GM23338 (cell line): ENCODE results near the gene SLC28A1. TPM values are rescaled to one million over a fixed set of nuclear protein-coding genes. Genes with fewer than 3 reads are reported as not detected.

Source experiments
- ATAC-seq: fragments of 200-7000 bp; cut with Tn5 transposase; 3 replicates; pipeline ENCODE4 v1.9.1; 2020
- DNase-seq: peaks from one replicate; pipeline ENCODE4 v3.0.0-alpha.2; 2015; ENCODE audit warnings: low spot score
- H2AFZ ChIP-seq: fragments of 200-600 bp; sonication (generic); 2 replicates; pipeline ENCODE4 v1.8.0; 2016; ENCODE audit warnings: antibody characterized with exemption, mild to moderate bottlenecking, moderate library complexity
- H3F3A ChIP-seq: fragments of 200-600 bp; sonication (generic); replicated peaks from 2 replicates; pipeline ENCODE4 v1.8.0; 2017; ENCODE audit warnings: antibody characterized with exemption, mixed run types, low read depth
- H3K27ac ChIP-seq: fragments of 200-600 bp; sonication (generic); 2 replicates; pipeline ENCODE4 v1.6.1; 2016; ENCODE audit warnings: low read depth
- H3K27me3 ChIP-seq: fragments of 200-600 bp; sonication (generic); 2 replicates; pipeline ENCODE4 v1.8.0; 2016; ENCODE audit warnings: mild to moderate bottlenecking, mixed run types, moderate library complexity; ENCODE audit not compliant: insufficient read depth
- H3K36me3 ChIP-seq: fragments of 200-600 bp; sonication (generic); 2 replicates; pipeline ENCODE4 v1.8.0; 2016; ENCODE audit warnings: mild to moderate bottlenecking; ENCODE audit not compliant: insufficient read depth
- H3K4me1 ChIP-seq: fragments of 200-600 bp; sonication (generic); 2 replicates; pipeline ENCODE4 v1.8.0; 2016; ENCODE audit warnings: mild to moderate bottlenecking, moderate library complexity; ENCODE audit not compliant: insufficient read depth
- H3K4me2 ChIP-seq: fragments of 200-600 bp; sonication (generic); 2 replicates; pipeline ENCODE4 v1.7.1; 2017; ENCODE audit warnings: mixed run types
- H3K4me3 ChIP-seq: fragments of 200-600 bp; sonication (generic); 2 replicates; pipeline ENCODE4 v1.6.1; 2016; ENCODE audit warnings: mixed run types
- H3K79me2 ChIP-seq: fragments of 200-600 bp; sonication (generic); replicated peaks from 2 replicates; pipeline ENCODE4 v1.8.0; 2017; ENCODE audit warnings: mild to moderate bottlenecking; ENCODE audit not compliant: insufficient read depth
- H3K9me2 ChIP-seq: fragments of 200-600 bp; sonication (generic); 2 replicates; pipeline ENCODE4 v1.8.0; 2017; ENCODE audit not compliant: insufficient read depth
- H4K20me1 ChIP-seq: fragments of 200-600 bp; sonication (generic); replicated peaks from 2 replicates; pipeline ENCODE4 v1.8.0; 2017; ENCODE audit warnings: mild to moderate bottlenecking; ENCODE audit not compliant: insufficient read depth
- H3K27ac Mint-ChIP-seq: 2 replicates; pipeline ENCODE4 v1.8.0; 2020; ENCODE audit warnings: inconsistent platforms, mild to moderate bottlenecking, moderate library complexity, mixed read lengths
- H3K27me3 Mint-ChIP-seq: 3 replicates; pipeline ENCODE4 v1.8.0; 2022; ENCODE audit warnings: low read depth, mild to moderate bottlenecking, moderate library complexity, mixed read lengths, inconsistent platforms; ENCODE audit not compliant: insufficient read depth, poor library complexity
- H3K36me3 Mint-ChIP-seq: 3 replicates; pipeline ENCODE4 v1.8.0; 2021; ENCODE audit warnings: low read depth, mild to moderate bottlenecking, inconsistent platforms, moderate library complexity, mixed read lengths
- H3K4me1 Mint-ChIP-seq: 3 replicates; pipeline ENCODE4 v1.8.0; 2020; ENCODE audit warnings: mild to moderate bottlenecking, inconsistent platforms, mixed read lengths
- H3K4me3 Mint-ChIP-seq: 3 replicates; pipeline ENCODE4 v1.8.0; 2021; ENCODE audit warnings: moderate library complexity, mild to moderate bottlenecking, inconsistent platforms, mixed read lengths
- H3K9me3 Mint-ChIP-seq: 3 replicates; pipeline ENCODE4 v1.8.0; 2020; ENCODE audit warnings: moderate library complexity, mild to moderate bottlenecking, inconsistent platforms, mixed read lengths
- JUNB ChIP-seq: IDR thresholded peaks from one replicate; pipeline ENCODE4 v1.6.1; 2016; ENCODE audit warnings: antibody characterized with exemption; ENCODE audit not compliant: unreplicated experiment
- ZNF114 ChIP-seq: fragments of 250-450 bp; sonication (Bioruptor Pico); IDR thresholded peaks from 2 replicates; pipeline ENCODE4 v1.5.0; 2020; ENCODE audit warnings: mild to moderate bottlenecking, moderate library complexity
- ZNF331 ChIP-seq: fragments of 250-450 bp; sonication (Bioruptor Pico); IDR thresholded peaks from 2 replicates; pipeline ENCODE4 v1.5.0; 2020; ENCODE audit warnings: low read depth, mild to moderate bottlenecking, moderate library complexity
- polyA plus RNA-seq: library from polyadenylated mRNA; unstranded; fragments of >200 nt; fragmentation: Nextera tagmentation; extraction: Ambion mirVana; gene quantifications from 2 replicates; pipeline ENCODE4 v1.2.1, GENCODE V29; 2016
- total RNA-seq: library from RNA; depleted of rRNA; stranded (reverse); fragments of >200 nt; shearing (Covaris generic); gene quantifications from 2 replicates; pipeline ENCODE4 v1.2.3, GENCODE V29; 2014
- TF ChIP-seq, protein P1 (sequence below): IDR thresholded peaks from one replicate; pipeline ENCODE4 v1.6.1; 2018; ENCODE audit warnings: antibody characterized with exemption; ENCODE audit not compliant: unreplicated experiment
- TF ChIP-seq, protein P2 (sequence below): fragments of 250-450 bp; sonication (Bioruptor Pico); IDR thresholded peaks from 2 replicates; pipeline ENCODE4 v1.5.0; 2020; ENCODE audit warnings: mild to moderate bottlenecking, moderate library complexity

Gene SLC28A1
- total and polyA plus RNA-seq, 2 experiments from 2014 or later = not detected

DNA sequence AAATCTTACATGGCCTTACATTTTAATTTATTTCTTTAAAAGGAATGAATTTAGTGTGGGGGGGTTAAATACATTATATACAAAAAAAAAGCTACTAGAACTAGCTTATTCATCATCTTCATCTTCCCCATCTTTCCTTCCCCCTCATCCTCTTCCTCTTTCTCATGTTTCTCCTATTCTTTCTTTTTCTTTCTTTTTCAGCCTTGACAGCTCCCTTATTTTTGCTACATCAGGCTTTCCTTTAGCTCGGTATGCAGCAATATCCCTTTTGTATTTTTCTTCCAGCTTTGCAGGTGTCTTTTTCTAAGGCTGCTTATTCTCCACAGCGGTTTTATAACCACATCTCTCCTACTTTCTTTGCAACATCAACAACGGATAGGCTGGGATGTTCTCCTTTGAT, 55.9 kb downstream of the SLC28A1 start:
- H3K4me3 ChIP-seq = no peak overlapping the region
- DNase-seq (no peak), ATAC-seq (no peak)
- H3K27ac ChIP-seq = no peak overlapping the region
- H3K27me3 ChIP-seq = no peaks in the 10 kb centered on the region
- H3F3A ChIP-seq = no peaks in the 10 kb centered on the region
- no peaks in the 10 kb centered on the region for H3K4me1 Mint-ChIP-seq
- no peaks in the 10 kb centered on the region for H3K36me3 Mint-ChIP-seq
- no peaks in the 10 kb centered on the region for H3K79me2 ChIP-seq
- no peaks in the 10 kb centered on the region for H4K20me1 ChIP-seq
- peaks cover 6% of the 10 kb centered on the region for H3K27me3 Mint-ChIP-seq
- H3K9me2 ChIP-seq = no peaks in the 10 kb centered on the region
- H3K4me3 Mint-ChIP-seq = no peak overlapping the region
- peaks cover 2% of the 10 kb centered on the region; the same call in 1 of the 3 replicates for H3K9me3 Mint-ChIP-seq
- 0 out of 2 replicates have a peak overlapping the region, but pooled peaks have one; percentile 20 for H2AFZ ChIP-seq
- H3K4me2 ChIP-seq = no peak overlapping the region
- H3K27ac Mint-ChIP-seq = no peak overlapping the region
- H3K4me1 ChIP-seq = no peaks in the 10 kb centered on the region
- no peaks in the 10 kb centered on the region for H3K36me3 ChIP-seq
- no peak for TF ChIP-seq ZNF331
- TF ChIP-seq, protein P1, sequence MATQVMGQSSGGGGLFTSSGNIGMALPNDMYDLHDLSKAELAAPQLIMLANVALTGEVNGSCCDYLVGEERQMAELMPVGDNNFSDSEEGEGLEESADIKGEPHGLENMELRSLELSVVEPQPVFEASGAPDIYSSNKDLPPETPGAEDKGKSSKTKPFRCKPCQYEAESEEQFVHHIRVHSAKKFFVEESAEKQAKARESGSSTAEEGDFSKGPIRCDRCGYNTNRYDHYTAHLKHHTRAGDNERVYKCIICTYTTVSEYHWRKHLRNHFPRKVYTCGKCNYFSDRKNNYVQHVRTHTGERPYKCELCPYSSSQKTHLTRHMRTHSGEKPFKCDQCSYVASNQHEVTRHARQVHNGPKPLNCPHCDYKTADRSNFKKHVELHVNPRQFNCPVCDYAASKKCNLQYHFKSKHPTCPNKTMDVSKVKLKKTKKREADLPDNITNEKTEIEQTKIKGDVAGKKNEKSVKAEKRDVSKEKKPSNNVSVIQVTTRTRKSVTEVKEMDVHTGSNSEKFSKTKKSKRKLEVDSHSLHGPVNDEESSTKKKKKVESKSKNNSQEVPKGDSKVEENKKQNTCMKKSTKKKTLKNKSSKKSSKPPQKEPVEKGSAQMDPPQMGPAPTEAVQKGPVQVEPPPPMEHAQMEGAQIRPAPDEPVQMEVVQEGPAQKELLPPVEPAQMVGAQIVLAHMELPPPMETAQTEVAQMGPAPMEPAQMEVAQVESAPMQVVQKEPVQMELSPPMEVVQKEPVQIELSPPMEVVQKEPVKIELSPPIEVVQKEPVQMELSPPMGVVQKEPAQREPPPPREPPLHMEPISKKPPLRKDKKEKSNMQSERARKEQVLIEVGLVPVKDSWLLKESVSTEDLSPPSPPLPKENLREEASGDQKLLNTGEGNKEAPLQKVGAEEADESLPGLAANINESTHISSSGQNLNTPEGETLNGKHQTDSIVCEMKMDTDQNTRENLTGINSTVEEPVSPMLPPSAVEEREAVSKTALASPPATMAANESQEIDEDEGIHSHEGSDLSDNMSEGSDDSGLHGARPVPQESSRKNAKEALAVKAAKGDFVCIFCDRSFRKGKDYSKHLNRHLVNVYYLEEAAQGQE = no peak
- no peak for TF ChIP-seq JUNB
- TF ChIP-seq ZNF114 (CRISPR knock-in tag) = no peak
- TF ChIP-seq, protein P2, sequence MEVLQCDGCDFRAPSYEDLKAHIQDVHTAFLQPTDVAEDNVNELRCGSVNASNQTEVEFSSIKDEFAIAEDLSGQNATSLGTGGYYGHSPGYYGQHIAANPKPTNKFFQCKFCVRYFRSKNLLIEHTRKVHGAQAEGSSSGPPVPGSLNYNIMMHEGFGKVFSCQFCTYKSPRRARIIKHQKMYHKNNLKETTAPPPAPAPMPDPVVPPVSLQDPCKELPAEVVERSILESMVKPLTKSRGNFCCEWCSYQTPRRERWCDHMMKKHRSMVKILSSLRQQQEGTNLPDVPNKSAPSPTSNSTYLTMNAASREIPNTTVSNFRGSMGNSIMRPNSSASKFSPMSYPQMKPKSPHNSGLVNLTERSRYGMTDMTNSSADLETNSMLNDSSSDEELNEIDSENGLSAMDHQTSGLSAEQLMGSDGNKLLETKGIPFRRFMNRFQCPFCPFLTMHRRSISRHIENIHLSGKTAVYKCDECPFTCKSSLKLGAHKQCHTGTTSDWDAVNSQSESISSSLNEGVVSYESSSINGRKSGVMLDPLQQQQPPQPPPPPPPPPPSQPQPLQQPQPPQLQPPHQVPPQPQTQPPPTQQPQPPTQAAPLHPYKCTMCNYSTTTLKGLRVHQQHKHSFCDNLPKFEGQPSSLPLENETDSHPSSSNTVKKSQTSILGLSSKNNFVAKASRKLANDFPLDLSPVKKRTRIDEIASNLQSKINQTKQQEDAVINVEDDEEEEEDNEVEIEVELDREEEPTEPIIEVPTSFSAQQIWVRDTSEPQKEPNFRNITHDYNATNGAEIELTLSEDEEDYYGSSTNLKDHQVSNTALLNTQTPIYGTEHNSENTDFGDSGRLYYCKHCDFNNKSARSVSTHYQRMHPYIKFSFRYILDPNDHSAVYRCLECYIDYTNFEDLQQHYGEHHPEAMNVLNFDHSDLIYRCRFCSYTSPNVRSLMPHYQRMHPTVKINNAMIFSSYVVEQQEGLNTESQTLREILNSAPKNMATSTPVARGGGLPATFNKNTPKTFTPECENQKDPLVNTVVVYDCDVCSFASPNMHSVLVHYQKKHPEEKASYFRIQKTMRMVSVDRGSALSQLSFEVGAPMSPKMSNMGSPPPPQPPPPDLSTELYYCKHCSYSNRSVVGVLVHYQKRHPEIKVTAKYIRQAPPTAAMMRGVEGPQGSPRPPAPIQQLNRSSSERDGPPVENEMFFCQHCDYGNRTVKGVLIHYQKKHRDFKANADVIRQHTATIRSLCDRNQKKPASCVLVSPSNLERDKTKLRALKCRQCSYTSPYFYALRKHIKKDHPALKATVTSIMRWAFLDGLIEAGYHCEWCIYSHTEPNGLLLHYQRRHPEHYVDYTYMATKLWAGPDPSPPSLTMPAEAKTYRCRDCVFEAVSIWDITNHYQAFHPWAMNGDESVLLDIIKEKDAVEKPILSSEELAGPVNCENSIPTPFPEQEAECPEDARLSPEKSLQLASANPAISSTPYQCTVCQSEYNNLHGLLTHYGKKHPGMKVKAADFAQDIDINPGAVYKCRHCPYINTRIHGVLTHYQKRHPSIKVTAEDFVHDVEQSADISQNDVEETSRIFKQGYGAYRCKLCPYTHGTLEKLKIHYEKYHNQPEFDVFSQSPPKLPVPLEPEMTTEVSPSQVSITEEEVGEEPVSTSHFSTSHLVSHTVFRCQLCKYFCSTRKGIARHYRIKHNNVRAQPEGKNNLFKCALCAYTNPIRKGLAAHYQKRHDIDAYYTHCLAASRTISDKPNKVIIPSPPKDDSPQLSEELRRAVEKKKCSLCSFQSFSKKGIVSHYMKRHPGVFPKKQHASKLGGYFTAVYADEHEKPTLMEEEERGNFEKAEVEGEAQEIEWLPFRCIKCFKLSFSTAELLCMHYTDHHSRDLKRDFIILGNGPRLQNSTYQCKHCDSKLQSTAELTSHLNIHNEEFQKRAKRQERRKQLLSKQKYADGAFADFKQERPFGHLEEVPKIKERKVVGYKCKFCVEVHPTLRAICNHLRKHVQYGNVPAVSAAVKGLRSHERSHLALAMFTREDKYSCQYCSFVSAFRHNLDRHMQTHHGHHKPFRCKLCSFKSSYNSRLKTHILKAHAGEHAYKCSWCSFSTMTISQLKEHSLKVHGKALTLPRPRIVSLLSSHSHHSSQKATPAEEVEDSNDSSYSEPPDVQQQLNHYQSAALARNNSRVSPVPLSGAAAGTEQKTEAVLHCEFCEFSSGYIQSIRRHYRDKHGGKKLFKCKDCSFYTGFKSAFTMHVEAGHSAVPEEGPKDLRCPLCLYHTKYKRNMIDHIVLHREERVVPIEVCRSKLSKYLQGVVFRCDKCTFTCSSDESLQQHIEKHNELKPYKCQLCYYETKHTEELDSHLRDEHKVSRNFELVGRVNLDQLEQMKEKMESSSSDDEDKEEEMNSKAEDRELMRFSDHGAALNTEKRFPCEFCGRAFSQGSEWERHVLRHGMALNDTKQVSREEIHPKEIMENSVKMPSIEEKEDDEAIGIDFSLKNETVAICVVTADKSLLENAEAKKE (CRISPR knock-in tag) = no peak
